GM23338 (cell line): Measurements from ENCODE around the gene ADCK2. TPM values are rescaled to one million over a fixed set of nuclear protein-coding genes. Genes with fewer than 3 reads are reported as not detected.

Experiments
- ATAC-seq: fragments of 200-7000 bp; cut with Tn5 transposase; 3 replicates; pipeline ENCODE4 v1.9.1; 2020
- DNase-seq: peaks from one replicate; pipeline ENCODE4 v3.0.0-alpha.2; 2015; ENCODE audit warnings: low spot score
- H2AFZ ChIP-seq: fragments of 200-600 bp; sonication (generic); 2 replicates; pipeline ENCODE4 v1.8.0; 2016; ENCODE audit warnings: antibody characterized with exemption, mild to moderate bottlenecking, moderate library complexity
- H3F3A ChIP-seq: fragments of 200-600 bp; sonication (generic); replicated peaks from 2 replicates; pipeline ENCODE4 v1.8.0; 2017; ENCODE audit warnings: antibody characterized with exemption, mixed run types, low read depth
- H3K27ac ChIP-seq: fragments of 200-600 bp; sonication (generic); 2 replicates; pipeline ENCODE4 v1.6.1; 2016; ENCODE audit warnings: low read depth
- H3K27me3 ChIP-seq: fragments of 200-600 bp; sonication (generic); 2 replicates; pipeline ENCODE4 v1.8.0; 2016; ENCODE audit warnings: mild to moderate bottlenecking, mixed run types, moderate library complexity; ENCODE audit not compliant: insufficient read depth
- H3K36me3 ChIP-seq: fragments of 200-600 bp; sonication (generic); 2 replicates; pipeline ENCODE4 v1.8.0; 2016; ENCODE audit warnings: mild to moderate bottlenecking; ENCODE audit not compliant: insufficient read depth
- H3K4me1 ChIP-seq: fragments of 200-600 bp; sonication (generic); 2 replicates; pipeline ENCODE4 v1.8.0; 2016; ENCODE audit warnings: mild to moderate bottlenecking, moderate library complexity; ENCODE audit not compliant: insufficient read depth
- H3K4me2 ChIP-seq: fragments of 200-600 bp; sonication (generic); 2 replicates; pipeline ENCODE4 v1.7.1; 2017; ENCODE audit warnings: mixed run types
- H3K4me3 ChIP-seq: fragments of 200-600 bp; sonication (generic); 2 replicates; pipeline ENCODE4 v1.6.1; 2016; ENCODE audit warnings: mixed run types
- H3K79me2 ChIP-seq: fragments of 200-600 bp; sonication (generic); replicated peaks from 2 replicates; pipeline ENCODE4 v1.8.0; 2017; ENCODE audit warnings: mild to moderate bottlenecking; ENCODE audit not compliant: insufficient read depth
- H3K9me2 ChIP-seq: fragments of 200-600 bp; sonication (generic); 2 replicates; pipeline ENCODE4 v1.8.0; 2017; ENCODE audit not compliant: insufficient read depth
- H4K20me1 ChIP-seq: fragments of 200-600 bp; sonication (generic); replicated peaks from 2 replicates; pipeline ENCODE4 v1.8.0; 2017; ENCODE audit warnings: mild to moderate bottlenecking; ENCODE audit not compliant: insufficient read depth
- H3K27ac Mint-ChIP-seq: 2 replicates; pipeline ENCODE4 v1.8.0; 2020; ENCODE audit warnings: inconsistent platforms, mild to moderate bottlenecking, moderate library complexity, mixed read lengths
- H3K27me3 Mint-ChIP-seq: 3 replicates; pipeline ENCODE4 v1.8.0; 2022; ENCODE audit warnings: low read depth, mild to moderate bottlenecking, moderate library complexity, mixed read lengths, inconsistent platforms; ENCODE audit not compliant: insufficient read depth, poor library complexity
- H3K36me3 Mint-ChIP-seq: 3 replicates; pipeline ENCODE4 v1.8.0; 2021; ENCODE audit warnings: low read depth, mild to moderate bottlenecking, inconsistent platforms, moderate library complexity, mixed read lengths
- H3K4me1 Mint-ChIP-seq: 3 replicates; pipeline ENCODE4 v1.8.0; 2020; ENCODE audit warnings: mild to moderate bottlenecking, inconsistent platforms, mixed read lengths
- H3K4me3 Mint-ChIP-seq: 3 replicates; pipeline ENCODE4 v1.8.0; 2021; ENCODE audit warnings: moderate library complexity, mild to moderate bottlenecking, inconsistent platforms, mixed read lengths
- H3K9me3 Mint-ChIP-seq: 3 replicates; pipeline ENCODE4 v1.8.0; 2020; ENCODE audit warnings: moderate library complexity, mild to moderate bottlenecking, inconsistent platforms, mixed read lengths
- CREB1 ChIP-seq: fragments of 250-450 bp; sonication (Bioruptor Pico); IDR thresholded peaks from 2 replicates; pipeline ENCODE4 v1.5.0; 2020; ENCODE audit warnings: low read depth, mild to moderate bottlenecking, moderate library complexity
- ETS1 ChIP-seq: IDR thresholded peaks from 2 replicates; pipeline ENCODE4 v1.6.1; 2016; ENCODE audit warnings: antibody characterized with exemption
- EZH2 ChIP-seq: fragments of 200-600 bp; sonication (generic); IDR thresholded peaks from one replicate; pipeline ENCODE4 v1.8.0; 2017; ENCODE audit warnings: antibody characterized with exemption, mild to moderate bottlenecking, low read depth; ENCODE audit not compliant: unreplicated experiment
- EZH2phosphoT487 ChIP-seq: fragments of 200-600 bp; sonication (generic); IDR thresholded peaks from one replicate; pipeline ENCODE4 v1.8.1; 2018; ENCODE audit warnings: antibody characterized with exemption; ENCODE audit not compliant: unreplicated experiment
- JUNB ChIP-seq: IDR thresholded peaks from one replicate; pipeline ENCODE4 v1.6.1; 2016; ENCODE audit warnings: antibody characterized with exemption; ENCODE audit not compliant: unreplicated experiment
- NANOG ChIP-seq: IDR thresholded peaks from 2 replicates; pipeline ENCODE4 v1.6.1; 2016; ENCODE audit warnings: antibody characterized with exemption, borderline replicate concordance
- POLR2AphosphoS5 ChIP-seq: IDR thresholded peaks from 2 replicates; pipeline ENCODE4 v1.6.1; 2016; ENCODE audit warnings: antibody characterized with exemption, low read depth
- STAT1 ChIP-seq: IDR thresholded peaks from one replicate; pipeline ENCODE4 v1.6.1; 2016; ENCODE audit warnings: antibody characterized with exemption; ENCODE audit not compliant: unreplicated experiment
- ZNF114 ChIP-seq: fragments of 250-450 bp; sonication (Bioruptor Pico); IDR thresholded peaks from 2 replicates; pipeline ENCODE4 v1.5.0; 2020; ENCODE audit warnings: mild to moderate bottlenecking, moderate library complexity
- ZNF331 ChIP-seq: fragments of 250-450 bp; sonication (Bioruptor Pico); IDR thresholded peaks from 2 replicates; pipeline ENCODE4 v1.5.0; 2020; ENCODE audit warnings: low read depth, mild to moderate bottlenecking, moderate library complexity
- ZNF462 ChIP-seq: fragments of 250-450 bp; sonication (Bioruptor Pico); IDR thresholded peaks from 2 replicates; pipeline ENCODE4 v1.5.0; 2020; ENCODE audit warnings: mild to moderate bottlenecking, moderate library complexity
- polyA plus RNA-seq: library from polyadenylated mRNA; unstranded; fragments of >200 nt; fragmentation: Nextera tagmentation; extraction: Ambion mirVana; gene quantifications from 2 replicates; pipeline ENCODE4 v1.2.1, GENCODE V29; 2016
- total RNA-seq: library from RNA; depleted of rRNA; stranded (reverse); fragments of >200 nt; shearing (Covaris generic); gene quantifications from 2 replicates; pipeline ENCODE4 v1.2.3, GENCODE V29; 2014
- TF ChIP-seq, protein P1 (sequence below), 2 experiments: fragments of 200-600 bp in 1 of 2; sonication (generic) in 1 of 2; conservative IDR thresholded peaks; 2 replicates each; pipeline versions ENCODE4 v1.5.1 to v1.6.1; 2016 to 2017; ENCODE audit warnings: antibody characterized with exemption in 2 of 2, low read depth in 2 of 2, mild to moderate bottlenecking in 2 of 2, moderate library complexity in 1 of 2
- TF ChIP-seq, protein P2 (sequence below): IDR thresholded peaks from one replicate; pipeline ENCODE4 v1.6.1; 2018; ENCODE audit warnings: antibody characterized with exemption; ENCODE audit not compliant: unreplicated experiment

Gene ADCK2
- total and polyA plus RNA-seq, 2 experiments from 2014 or later, result 4.7 to 14.4 TPM

GRCh38 chr7:140698477-140698876 is 25.7 kb downstream of the ADCK2 start:
- Histone ChIP-seq H3K36me3 (no peaks in the 10 kb centered on the region), H3K4me2 (0 out of 2 replicates have a peak overlapping the region, but pooled peaks have one; percentile 82), H3K4me1 (no peaks in the 10 kb centered on the region; the same call in 1 of the 2 replicates), H4K20me1 (peaks cover 14% of the 10 kb centered on the region), H3K27me3 (no peaks in the 10 kb centered on the region), H3K9me2 (no peaks in the 10 kb centered on the region), H3K4me3 (no peak overlapping the region), H3K27ac (no peak overlapping the region), H2AFZ (no peak overlapping the region), H3K79me2 (peaks cover 57% of the 10 kb centered on the region), H3F3A (0 out of 2 replicates have a peak, but pooled peaks cover 3% of the 10 kb centered on the region)
- peak overlapping the region; percentile 95; the same call in 2 of the 3 replicates for H3K4me3 Mint-ChIP-seq
- DNase-seq (no peak), ATAC-seq (no peak)
- H3K27me3 Mint-ChIP-seq, result peaks cover 20% of the 10 kb centered on the region
- no peak for TF ChIP-seq POLR2AphosphoS5
- TF ChIP-seq NANOG, result no peak
- TF ChIP-seq, protein P1, sequence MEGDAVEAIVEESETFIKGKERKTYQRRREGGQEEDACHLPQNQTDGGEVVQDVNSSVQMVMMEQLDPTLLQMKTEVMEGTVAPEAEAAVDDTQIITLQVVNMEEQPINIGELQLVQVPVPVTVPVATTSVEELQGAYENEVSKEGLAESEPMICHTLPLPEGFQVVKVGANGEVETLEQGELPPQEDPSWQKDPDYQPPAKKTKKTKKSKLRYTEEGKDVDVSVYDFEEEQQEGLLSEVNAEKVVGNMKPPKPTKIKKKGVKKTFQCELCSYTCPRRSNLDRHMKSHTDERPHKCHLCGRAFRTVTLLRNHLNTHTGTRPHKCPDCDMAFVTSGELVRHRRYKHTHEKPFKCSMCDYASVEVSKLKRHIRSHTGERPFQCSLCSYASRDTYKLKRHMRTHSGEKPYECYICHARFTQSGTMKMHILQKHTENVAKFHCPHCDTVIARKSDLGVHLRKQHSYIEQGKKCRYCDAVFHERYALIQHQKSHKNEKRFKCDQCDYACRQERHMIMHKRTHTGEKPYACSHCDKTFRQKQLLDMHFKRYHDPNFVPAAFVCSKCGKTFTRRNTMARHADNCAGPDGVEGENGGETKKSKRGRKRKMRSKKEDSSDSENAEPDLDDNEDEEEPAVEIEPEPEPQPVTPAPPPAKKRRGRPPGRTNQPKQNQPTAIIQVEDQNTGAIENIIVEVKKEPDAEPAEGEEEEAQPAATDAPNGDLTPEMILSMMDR (conservative IDR thresholded peaks at IDR 0.05; ENCODE audit: low read depth in 2 of 2), result no peak
- TF ChIP-seq EZH2phosphoT487, result no peak
- no peak for TF ChIP-seq EZH2
- TF ChIP-seq ZNF331, result no peak
- TF ChIP-seq CREB1 (CRISPR knock-in tag), result no peak
- TF ChIP-seq, protein P2, sequence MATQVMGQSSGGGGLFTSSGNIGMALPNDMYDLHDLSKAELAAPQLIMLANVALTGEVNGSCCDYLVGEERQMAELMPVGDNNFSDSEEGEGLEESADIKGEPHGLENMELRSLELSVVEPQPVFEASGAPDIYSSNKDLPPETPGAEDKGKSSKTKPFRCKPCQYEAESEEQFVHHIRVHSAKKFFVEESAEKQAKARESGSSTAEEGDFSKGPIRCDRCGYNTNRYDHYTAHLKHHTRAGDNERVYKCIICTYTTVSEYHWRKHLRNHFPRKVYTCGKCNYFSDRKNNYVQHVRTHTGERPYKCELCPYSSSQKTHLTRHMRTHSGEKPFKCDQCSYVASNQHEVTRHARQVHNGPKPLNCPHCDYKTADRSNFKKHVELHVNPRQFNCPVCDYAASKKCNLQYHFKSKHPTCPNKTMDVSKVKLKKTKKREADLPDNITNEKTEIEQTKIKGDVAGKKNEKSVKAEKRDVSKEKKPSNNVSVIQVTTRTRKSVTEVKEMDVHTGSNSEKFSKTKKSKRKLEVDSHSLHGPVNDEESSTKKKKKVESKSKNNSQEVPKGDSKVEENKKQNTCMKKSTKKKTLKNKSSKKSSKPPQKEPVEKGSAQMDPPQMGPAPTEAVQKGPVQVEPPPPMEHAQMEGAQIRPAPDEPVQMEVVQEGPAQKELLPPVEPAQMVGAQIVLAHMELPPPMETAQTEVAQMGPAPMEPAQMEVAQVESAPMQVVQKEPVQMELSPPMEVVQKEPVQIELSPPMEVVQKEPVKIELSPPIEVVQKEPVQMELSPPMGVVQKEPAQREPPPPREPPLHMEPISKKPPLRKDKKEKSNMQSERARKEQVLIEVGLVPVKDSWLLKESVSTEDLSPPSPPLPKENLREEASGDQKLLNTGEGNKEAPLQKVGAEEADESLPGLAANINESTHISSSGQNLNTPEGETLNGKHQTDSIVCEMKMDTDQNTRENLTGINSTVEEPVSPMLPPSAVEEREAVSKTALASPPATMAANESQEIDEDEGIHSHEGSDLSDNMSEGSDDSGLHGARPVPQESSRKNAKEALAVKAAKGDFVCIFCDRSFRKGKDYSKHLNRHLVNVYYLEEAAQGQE, result no peak
- TF ChIP-seq JUNB, result no peak
- no peak for TF ChIP-seq ZNF114 (CRISPR knock-in tag)
- no peak for TF ChIP-seq ETS1
- TF ChIP-seq STAT1, result no peak
- TF ChIP-seq ZNF462 (CRISPR knock-in tag), result no peak
- peaks cover 17% of the 10 kb centered on the region for H3K4me1 Mint-ChIP-seq
- H3K9me3 Mint-ChIP-seq, result no peaks in the 10 kb centered on the region; the same call in 2 of the 3 replicates
- no peak overlapping the region for H3K27ac Mint-ChIP-seq
- H3K36me3 Mint-ChIP-seq, result peaks cover 8% of the 10 kb centered on the region
